Endothelial cell (in vitro differentiated cells): Measurements from ENCODE around the gene PIK3CD. TPM values are rescaled to one million over a fixed set of nuclear protein-coding genes. Genes with fewer than 3 reads are reported as not detected.
"Not testable (repeated sequence)": the region's sequence is repeated elsewhere in the genome, so short reads cannot be mapped to it uniquely, and the experiment has no call there.

Experiments used
- DNase-seq: peaks from one replicate; pipeline ENCODE4 v3.0.0; 2021; ENCODE audit warnings: low spot score
- H3K27ac Mint-ChIP-seq: one replicate; pipeline ENCODE4 v1.8.0; 2021; ENCODE audit warnings: mixed read lengths, inconsistent platforms; ENCODE audit not compliant: unreplicated experiment
- H3K27me3 Mint-ChIP-seq: one replicate; pipeline ENCODE4 v1.8.0; 2021; ENCODE audit warnings: mild to moderate bottlenecking, moderate library complexity, mixed read lengths, inconsistent platforms; ENCODE audit not compliant: unreplicated experiment
- H3K36me3 Mint-ChIP-seq: one replicate; pipeline ENCODE4 v1.8.0; 2021; ENCODE audit warnings: mild to moderate bottlenecking, low read depth, mixed read lengths, inconsistent platforms; ENCODE audit not compliant: unreplicated experiment
- H3K4me1 Mint-ChIP-seq: one replicate; pipeline ENCODE4 v1.8.0; 2021; ENCODE audit warnings: mild to moderate bottlenecking, mixed read lengths, inconsistent platforms; ENCODE audit not compliant: unreplicated experiment
- H3K4me3 Mint-ChIP-seq: one replicate; pipeline ENCODE4 v1.8.0; 2021; ENCODE audit warnings: mild to moderate bottlenecking, mixed read lengths, inconsistent platforms; ENCODE audit not compliant: unreplicated experiment
- H3K9me3 Mint-ChIP-seq: one replicate; pipeline ENCODE4 v1.8.0; 2021; ENCODE audit warnings: mixed read lengths, inconsistent platforms; ENCODE audit not compliant: unreplicated experiment
- CTCF ChIP-seq: fragments of 200-600 bp; sonication (generic); IDR thresholded peaks from one replicate; pipeline ENCODE4 v1.5.0; 2021; ENCODE audit warnings: antibody characterized with exemption; ENCODE audit not compliant: unreplicated experiment
- total RNA-seq: library from RNA; stranded (reverse); fragmentation: NEBNext Ultra II Directional; extraction: Animal tissue kit (Norgen Biotek cat#: 25700); gene quantifications from one replicate; pipeline ENCODE4 v1.2.1, GENCODE V29; 2021; ENCODE audit not compliant: unreplicated experiment

Gene PIK3CD
- total RNA-seq, 1 donor from 2014 or later, result 30.3 TPM

- no peak for TF ChIP-seq CTCF
- no peak overlapping the region for H3K4me3 Mint-ChIP-seq
- no peak for DNase-seq
- no peaks in the 10 kb centered on the region for H3K36me3 Mint-ChIP-seq
- H3K9me3 Mint-ChIP-seq, result no peaks in the 10 kb centered on the region
- H3K27ac Mint-ChIP-seq, result no peak overlapping the region
- H3K27me3 Mint-ChIP-seq, result no peaks in the 10 kb centered on the region
- H3K4me1 Mint-ChIP-seq, result no peaks in the 10 kb centered on the region
These were observed 20.9 kb downstream of the PIK3CD start for GRCh38 chr1:9672444-9672843.

- Mint-ChIP-seq H3K27me3 (no peaks in the 10 kb centered on the region), H3K4me3 (no peak overlapping the region), H3K4me1 (no peaks in the 10 kb centered on the region), H3K9me3 (no peaks in the 10 kb centered on the region), H3K36me3 (no peaks in the 10 kb centered on the region), H3K27ac (no peak overlapping the region)
- TF ChIP-seq CTCF, result no peak
- DNase-seq, result no peak
These were observed 23.9 kb downstream of the PIK3CD start for GRCh38 chr1:9675393-9675792.

- DNase-seq, H3K9me3 Mint-ChIP-seq, H3K4me1 Mint-ChIP-seq: not testable (repeated sequence)
These were observed 24.6 kb downstream of the PIK3CD start for GRCh38 chr1:9676128-9676527.

GRCh38 chr1:9676815-9677393 is 25.4 kb downstream of the PIK3CD start:
- DNase-seq, result no peak
- no peaks in the 10 kb centered on the region for H3K4me1 Mint-ChIP-seq
- H3K36me3 Mint-ChIP-seq, result no peaks in the 10 kb centered on the region
- no peaks in the 10 kb centered on the region for H3K9me3 Mint-ChIP-seq
- no peaks in the 10 kb centered on the region for H3K27me3 Mint-ChIP-seq
- no peak for TF ChIP-seq CTCF
- H3K4me3 Mint-ChIP-seq, result no peak overlapping the region
- no peak overlapping the region for H3K27ac Mint-ChIP-seq

More at GRCh38 chr1:9676128-9676527, 24.6 kb downstream of the PIK3CD start:
- not testable (repeated sequence) for H3K27me3 Mint-ChIP-seq, H3K36me3 Mint-ChIP-seq, H3K27ac Mint-ChIP-seq, H3K4me3 Mint-ChIP-seq

- TF ChIP-seq CTCF, result no peak
- peaks cover 3% of the 10 kb centered on the region for H3K4me1 Mint-ChIP-seq
- no peak overlapping the region for H3K27ac Mint-ChIP-seq
- no peak for DNase-seq
- H3K36me3 Mint-ChIP-seq, result no peaks in the 10 kb centered on the region
- no peaks in the 10 kb centered on the region for H3K27me3 Mint-ChIP-seq
- no peaks in the 10 kb centered on the region for H3K9me3 Mint-ChIP-seq
- no peak overlapping the region for H3K4me3 Mint-ChIP-seq
These were observed 28.6 kb downstream of the PIK3CD start for GRCh38 chr1:9680091-9680490.
